ENCODE results near the gene EFNA3.

The EFNA3 gene

GRCh38 chr1:155093911-155094621 lies 15.4 kb downstream of the EFNA3 start:
- in situ Hi-C loops (cut with HindIII; ENCODE audit: low pct_ligation_motif_present, low sequenced_read_pairs): no loop called here
- no peak overlapping the region for H3K27ac ChIP-seq
- H3K27me3 ChIP-seq (replicated peaks): peaks cover 10% of the 10 kb centered on the region
- DNase-seq: no peak
- peak; percentile 58 for TF ChIP-seq CTCF (IDR thresholded peaks at IDR 0.05; ENCODE audit: low read depth, low read length, missing control alignments)
- no peaks in the 10 kb centered on the region for H3K36me3 ChIP-seq (replicated peaks)
- no peak overlapping the region for H3K4me3 ChIP-seq (ENCODE audit: low read depth, low read length)

GRCh38 chr1:155094622-155094948 lies 15.9 kb downstream of the EFNA3 start:
- Histone ChIP-seq H3K27ac (no peak overlapping the region), H3K27me3 (replicated peaks) (peaks cover 10% of the 10 kb centered on the region), H3K4me3 (ENCODE audit: low read depth, low read length) (no peak overlapping the region), H3K36me3 (replicated peaks) (no peaks in the 10 kb centered on the region)
- in situ Hi-C loops (cut with HindIII; ENCODE audit: low pct_ligation_motif_present, low sequenced_read_pairs): no loop called here
- DNase-seq: no peak
- TF ChIP-seq CTCF (IDR thresholded peaks at IDR 0.05; ENCODE audit: low read depth, low read length, missing control alignments): no peak

GRCh38 chr1:155099331-155099730 lies 20.7 kb downstream of the EFNA3 start:
- no peak for DNase-seq
- Histone ChIP-seq H3K4me3 (ENCODE audit: low read depth, low read length) (no peak overlapping the region), H3K36me3 (replicated peaks) (no peaks in the 10 kb centered on the region), H3K27ac (no peak overlapping the region), H3K27me3 (replicated peaks) (peaks cover 10% of the 10 kb centered on the region)
- TF ChIP-seq CTCF (IDR thresholded peaks at IDR 0.05; ENCODE audit: low read depth, low read length, missing control alignments): no peak
- in situ Hi-C loops (cut with HindIII; ENCODE audit: low pct_ligation_motif_present, low sequenced_read_pairs): no loop called here

- no peak for TF ChIP-seq CTCF (IDR thresholded peaks at IDR 0.05; ENCODE audit: low read depth, low read length, missing control alignments)
- no peak for DNase-seq
- in situ Hi-C loops (cut with HindIII; ENCODE audit: low pct_ligation_motif_present, low sequenced_read_pairs): no loop called here
Measured at GRCh38 chr1:155103325-155103724, 24.7 kb downstream of the EFNA3 start.

GRCh38 chr1:155104605-155105534 lies 26.2 kb downstream of the EFNA3 start:
- in situ Hi-C loops (cut with HindIII; ENCODE audit: low pct_ligation_motif_present, low sequenced_read_pairs): no loop called here
- no peaks in the 10 kb centered on the region for H3K36me3 ChIP-seq (replicated peaks)

More at GRCh38 chr1:155103325-155103724, 24.7 kb downstream of the EFNA3 start:
- Histone ChIP-seq H3K27me3 (replicated peaks) (peaks cover 3% of the 10 kb centered on the region), H3K36me3 (replicated peaks) (no peaks in the 10 kb centered on the region), H3K4me3 (ENCODE audit: low read depth, low read length) (no peak overlapping the region), H3K27ac (no peak overlapping the region)

More at GRCh38 chr1:155104605-155105534, 26.2 kb downstream of the EFNA3 start:
- peaks cover 3% of the 10 kb centered on the region for H3K27me3 ChIP-seq (replicated peaks)
- no peak overlapping the region for H3K27ac ChIP-seq
- H3K4me3 ChIP-seq (ENCODE audit: low read depth, low read length): no peak overlapping the region
- TF ChIP-seq CTCF (IDR thresholded peaks at IDR 0.05; ENCODE audit: low read depth, low read length, missing control alignments): no peak
- no peak for DNase-seq

Data from brain microvascular endothelial cell (primary cell).